ENCODE measurements around the gene PAX3. TPM values are rescaled to one million over a fixed set of nuclear protein-coding genes. Genes with fewer than 3 reads are reported as not detected.

The PAX3 gene
- total RNA-seq, 2 donors from 2014 or later: not detected

DNA sequence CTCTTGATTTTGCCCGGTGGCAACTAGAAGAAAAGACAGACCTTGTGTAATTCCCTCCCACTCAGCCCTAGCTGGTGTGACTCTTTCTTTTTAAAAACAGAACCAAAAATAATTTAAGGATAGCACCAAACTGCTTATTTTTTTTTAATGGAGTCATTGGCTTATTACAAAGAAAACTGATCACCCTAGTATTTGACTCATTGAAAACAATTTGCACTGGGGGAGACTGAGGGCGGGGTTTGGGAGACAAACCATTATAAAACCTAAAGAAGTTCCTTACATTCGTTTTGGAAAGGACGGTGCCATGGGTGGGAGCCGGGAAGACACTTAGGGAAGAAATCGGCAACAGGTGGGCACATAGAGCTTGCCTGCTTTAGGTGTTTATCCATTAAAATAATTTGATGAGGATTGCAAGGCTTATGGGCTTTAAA lies 2.5 kb downstream of the PAX3 start:
- TF ChIP-seq CTCF (conservative IDR thresholded peaks at IDR 0.05): no peak
- H3K4me1 Mint-ChIP-seq: peaks cover 36% of the 10 kb centered on the region
- peaks cover 3% of the 10 kb centered on the region for H3K9me3 Mint-ChIP-seq
- DNase-seq: peak; percentile 35
- Histone ChIP-seq H3K27ac (ENCODE audit: low read depth, low read length) (no peak overlapping the region), H3K36me3 (ENCODE audit: control insufficient read depth, insufficient read depth, low read length) (no peaks in the 10 kb centered on the region), H3K4me1 (ENCODE audit: control insufficient read depth, insufficient read depth, low read length) (no peaks in the 10 kb centered on the region), H3K4me3 (ENCODE audit: low read length) (no peak overlapping the region), H3K9me3 (ENCODE audit: control insufficient read depth, low read length) (no peaks in the 10 kb centered on the region), H3K9ac (ENCODE audit: extremely low read depth, low read length, poor library complexity, severe bottlenecking) (no peak overlapping the region), H3K27me3 (ENCODE audit: control insufficient read depth, insufficient read depth, low read length, poor library complexity, severe bottlenecking) (peaks cover 100% of the 10 kb centered on the region)
- no peak overlapping the region for H3K27ac Mint-ChIP-seq
- no peaks in the 10 kb centered on the region for H3K36me3 Mint-ChIP-seq (ENCODE audit: low read depth)
- WGBS, 2 experiments (ENCODE audit: insufficient coverage in 1 of 2, insufficient read length in 1 of 2): 10 to 12% methylated on average over 4 to 6 of the region's 6 CpGs
- H3K27me3 Mint-ChIP-seq (ENCODE audit: insufficient read depth): peaks cover 100% of the 10 kb centered on the region
- H3K4me3 Mint-ChIP-seq: no peak overlapping the region

- Mint-ChIP-seq H3K4me3 (no peak overlapping the region), H3K4me1 (peaks cover 34% of the 10 kb centered on the region), H3K27ac (no peak overlapping the region), H3K27me3 (ENCODE audit: insufficient read depth) (peaks cover 98% of the 10 kb centered on the region), H3K9me3 (peaks cover 3% of the 10 kb centered on the region), H3K36me3 (ENCODE audit: low read depth) (no peaks in the 10 kb centered on the region)
- 3 to 12% methylated on average over 28 to 32 of the region's 33 CpGs for WGBS, 2 experiments (ENCODE audit: insufficient coverage in 1 of 2, insufficient read length in 1 of 2)
- H3K9ac ChIP-seq (ENCODE audit: extremely low read depth, low read length, poor library complexity, severe bottlenecking): no peak overlapping the region
- H3K4me1 ChIP-seq (ENCODE audit: control insufficient read depth, insufficient read depth, low read length): no peaks in the 10 kb centered on the region
- no peak for TF ChIP-seq CTCF (conservative IDR thresholded peaks at IDR 0.05)
- H3K27ac ChIP-seq (ENCODE audit: low read depth, low read length): peak overlapping the region; percentile 53
- no peak overlapping the region for H3K4me3 ChIP-seq (ENCODE audit: low read length)
- DNase-seq: peak; percentile 66
- peaks cover 100% of the 10 kb centered on the region for H3K27me3 ChIP-seq (ENCODE audit: control insufficient read depth, insufficient read depth, low read length, poor library complexity, severe bottlenecking)
- H3K36me3 ChIP-seq (ENCODE audit: control insufficient read depth, insufficient read depth, low read length): no peaks in the 10 kb centered on the region
- no peaks in the 10 kb centered on the region for H3K9me3 ChIP-seq (ENCODE audit: control insufficient read depth, low read length)
Observed at GRCh38 chr2:222295368-222296062, 3.3 kb downstream of the PAX3 start.

DNA sequence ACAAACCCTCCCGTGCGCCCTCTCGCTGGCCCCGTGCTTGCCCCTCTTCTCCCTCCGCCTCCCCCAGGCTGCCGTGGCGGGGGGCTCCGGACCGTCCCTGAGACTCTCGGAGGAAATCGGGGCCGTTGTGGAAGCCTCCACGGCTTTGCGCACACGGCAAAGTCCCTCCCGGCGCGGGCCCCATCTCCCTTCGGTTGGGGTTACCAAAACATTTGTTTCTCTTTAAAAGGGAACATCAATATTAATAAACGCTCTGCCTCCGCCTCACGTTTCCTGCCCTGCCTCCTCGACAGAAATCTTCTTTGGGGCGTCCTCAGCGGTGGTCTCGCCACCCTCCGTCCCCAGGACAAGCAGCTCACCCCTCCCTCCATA lies 3.8 kb downstream of the PAX3 start:
- no peak for TF ChIP-seq CTCF (conservative IDR thresholded peaks at IDR 0.05)
- peak; percentile 51 for DNase-seq
- H3K36me3 Mint-ChIP-seq (ENCODE audit: low read depth): no peaks in the 10 kb centered on the region
- peaks cover 3% of the 10 kb centered on the region for H3K9me3 Mint-ChIP-seq
- Histone ChIP-seq H3K4me1 (ENCODE audit: control insufficient read depth, insufficient read depth, low read length) (no peaks in the 10 kb centered on the region), H3K9me3 (ENCODE audit: control insufficient read depth, low read length) (no peaks in the 10 kb centered on the region), H3K4me3 (ENCODE audit: low read length) (no peak overlapping the region), H3K27me3 (ENCODE audit: control insufficient read depth, insufficient read depth, low read length, poor library complexity, severe bottlenecking) (peaks cover 100% of the 10 kb centered on the region), H3K27ac (ENCODE audit: low read depth, low read length) (peak overlapping the region; percentile 53), H3K9ac (ENCODE audit: extremely low read depth, low read length, poor library complexity, severe bottlenecking) (no peak overlapping the region), H3K36me3 (ENCODE audit: control insufficient read depth, insufficient read depth, low read length) (no peaks in the 10 kb centered on the region)
- WGBS, 2 experiments (ENCODE audit: insufficient coverage in 1 of 2, insufficient read length in 1 of 2): 2 to 5% methylated on average over 14 to 27 of the region's 27 CpGs
- H3K4me1 Mint-ChIP-seq: peaks cover 39% of the 10 kb centered on the region
- no peak overlapping the region for H3K4me3 Mint-ChIP-seq
- H3K27ac Mint-ChIP-seq: no peak overlapping the region
- peaks cover 98% of the 10 kb centered on the region for H3K27me3 Mint-ChIP-seq (ENCODE audit: insufficient read depth)

Data from endodermal cell (in vitro differentiated cells).